ENCODE data around the gene NDUFA5.

NDUFA5 gene

GRCh38 chr7:123502201-123502600, 55.4 kb downstream of the NDUFA5 start:
- no peak for DNase-seq (ENCODE audit: low read depth)

- no peak for DNase-seq (ENCODE audit: low read depth)
Observed at GRCh38 chr7:123500878-123501489, 56.6 kb downstream of the NDUFA5 start.

- DNase-seq (ENCODE audit: low read depth): no peak
Observed at GRCh38 chr7:123499211-123499970, 58.2 kb downstream of the NDUFA5 start.

DNA sequence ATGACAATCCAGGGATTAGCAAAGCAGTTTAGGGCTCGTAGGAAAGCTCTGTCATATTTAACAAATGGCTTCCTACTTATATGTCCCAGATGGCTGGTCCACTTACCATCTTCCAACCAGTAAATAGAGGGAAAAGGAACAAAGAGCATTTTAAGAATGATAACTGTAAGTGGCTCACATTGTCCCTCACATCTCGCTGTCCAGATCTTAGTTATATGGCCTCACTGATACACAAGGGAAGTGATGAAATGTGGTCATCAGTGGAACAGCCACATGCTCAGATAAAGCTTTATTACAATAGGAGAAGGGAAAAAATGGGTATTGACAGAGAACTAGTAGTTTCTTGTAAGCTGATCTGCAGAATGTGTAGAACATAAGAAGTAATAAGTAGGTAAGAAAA, 59.0 kb downstream of the NDUFA5 start:
- no peak for DNase-seq (ENCODE audit: low read depth)

DNA sequence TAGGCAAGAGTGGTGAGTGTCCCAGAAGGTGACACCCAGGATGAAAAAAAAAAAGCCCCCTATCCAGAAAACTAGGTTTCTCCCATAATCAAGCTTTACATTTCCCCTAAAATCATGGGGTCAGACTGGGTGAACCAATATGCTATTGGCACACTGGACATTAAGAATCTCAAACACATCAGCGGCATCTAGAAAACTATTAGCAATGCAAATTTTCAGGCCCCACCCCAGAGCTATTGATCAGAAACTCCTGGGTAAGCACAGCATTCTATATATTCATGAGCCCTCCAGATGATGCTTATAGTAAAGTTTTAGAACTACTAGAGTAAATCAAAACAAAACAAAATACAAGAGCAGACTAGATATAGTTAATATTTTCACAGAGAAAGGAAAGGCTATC, 59.6 kb downstream of the NDUFA5 start:
- no peak for DNase-seq (ENCODE audit: low read depth)

DNA sequence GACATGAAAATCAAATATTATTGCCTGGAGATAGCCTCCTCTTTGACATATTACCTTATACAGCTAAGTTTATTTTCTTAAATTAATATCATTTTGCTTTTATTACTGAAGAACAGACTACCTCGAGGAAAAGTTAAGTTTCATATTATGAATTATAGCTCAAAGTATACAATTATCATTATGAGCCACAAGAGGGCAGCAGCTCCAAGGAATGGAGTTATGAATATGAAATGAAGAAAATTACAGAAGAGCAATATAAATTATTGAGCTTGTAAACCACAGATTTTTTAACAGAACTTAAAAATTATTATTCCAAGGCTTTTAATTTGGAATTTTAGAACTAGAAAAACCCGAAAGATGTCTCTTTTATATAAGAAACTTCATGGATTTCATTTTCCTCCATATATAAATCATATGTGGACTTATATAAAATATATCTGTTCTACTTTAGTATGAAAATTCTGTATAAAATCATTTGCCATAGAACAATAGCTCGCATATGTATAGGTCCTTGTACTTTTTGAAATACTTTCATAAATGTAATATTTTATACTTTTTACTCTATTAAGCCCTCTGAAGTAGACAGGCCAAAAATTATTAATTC, 63.3 kb downstream of the NDUFA5 start:
- peak; percentile 24 for DNase-seq (ENCODE audit: low read depth)

GRCh38 chr7:123492485-123492884, 65.1 kb downstream of the NDUFA5 start:
- DNase-seq (ENCODE audit: low read depth): no peak

Measured in fibroblast of the conjunctiva (primary cell).